Activated naive CD8-positive, alpha-beta T cell treated with anti-CD3 and anti-CD28 coated beads, Interleukin-2, amount 10 ng/mL, durations not matched to agents 7 days and 5 days (primary cell): ENCODE measurements around the gene PAK6. TPM values are rescaled to one million over a fixed set of nuclear protein-coding genes. Genes with fewer than 3 reads are reported as not detected.

Experiments used
- ATAC-seq: fragments of 150-1000 bp; cut with Tn5 transposase; one replicate; pipeline ENCODE4 v1.10.0; 2021; ENCODE audit warnings: low read depth, moderate library complexity
- POLR2A ChIA-PET: fragments of 350-600 bp; sonication (Branson Sonifier 250); formaldehyde crosslinking; loops from one replicate; lab custom pipeline; 2021; ENCODE audit warnings: antibody characterized with exemption; lab: Charles Lee
- DNase-seq: peaks from one replicate; pipeline ENCODE4 v3.0.0; 2021
- H3K27ac Mint-ChIP-seq: one replicate; pipeline ENCODE4 v1.8.0; 2022; ENCODE audit warnings: mild to moderate bottlenecking, mixed read lengths
- H3K27me3 Mint-ChIP-seq: one replicate; pipeline ENCODE4 v1.8.0; 2022; ENCODE audit warnings: mild to moderate bottlenecking, moderate library complexity, mixed read lengths
- H3K36me3 Mint-ChIP-seq: one replicate; pipeline ENCODE4 v1.8.0; 2021; ENCODE audit warnings: mild to moderate bottlenecking, mixed read lengths
- H3K4me1 Mint-ChIP-seq: one replicate; pipeline ENCODE4 v1.8.0; 2021; ENCODE audit warnings: mixed read lengths
- H3K4me3 Mint-ChIP-seq: one replicate; pipeline ENCODE4 v1.8.0; 2022; ENCODE audit warnings: mild to moderate bottlenecking, moderate library complexity, mixed read lengths
- H3K9me3 Mint-ChIP-seq: one replicate; pipeline ENCODE4 v1.8.0; 2021; ENCODE audit warnings: mixed read lengths
- total RNA-seq, 2 experiments: library from RNA; stranded (reverse); gene quantifications; one replicate each; pipeline ENCODE4 v1.2.3, GENCODE V29; 2021

The PAK6 gene
- total RNA-seq, 2 experiments from 2014 or later: 0.91 to 1.3 TPM

DNA sequence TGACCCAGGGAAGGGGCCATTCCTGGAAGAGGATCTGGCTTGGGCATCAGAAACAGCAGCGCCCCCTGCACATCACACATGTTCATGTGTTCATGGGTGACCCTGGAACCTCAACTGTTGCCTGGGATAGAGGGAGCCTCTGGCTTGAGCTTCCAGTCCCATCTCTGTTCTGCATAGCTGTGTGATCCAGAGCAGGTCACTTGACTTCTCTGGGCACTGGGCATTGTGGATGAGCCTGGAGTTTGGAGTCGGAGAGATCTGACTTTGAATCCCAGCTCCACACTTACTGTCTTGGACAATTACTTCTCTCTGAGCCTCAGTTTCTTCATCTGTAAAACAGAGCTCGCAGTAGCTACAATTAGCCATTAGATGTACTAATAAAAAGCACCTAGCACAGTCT is 15.6 kb downstream of the PAK6 start:
- Mint-ChIP-seq H3K36me3 (no peaks in the 10 kb centered on the region), H3K27me3 (peaks cover 43% of the 10 kb centered on the region), H3K9me3 (no peaks in the 10 kb centered on the region), H3K4me1 (peaks cover 9% of the 10 kb centered on the region), H3K27ac (no peak overlapping the region), H3K4me3 (no peak overlapping the region)
- ATAC-seq (no peak), DNase-seq (no peak)
- POLR2A ChIA-PET: no interaction called here

DNA sequence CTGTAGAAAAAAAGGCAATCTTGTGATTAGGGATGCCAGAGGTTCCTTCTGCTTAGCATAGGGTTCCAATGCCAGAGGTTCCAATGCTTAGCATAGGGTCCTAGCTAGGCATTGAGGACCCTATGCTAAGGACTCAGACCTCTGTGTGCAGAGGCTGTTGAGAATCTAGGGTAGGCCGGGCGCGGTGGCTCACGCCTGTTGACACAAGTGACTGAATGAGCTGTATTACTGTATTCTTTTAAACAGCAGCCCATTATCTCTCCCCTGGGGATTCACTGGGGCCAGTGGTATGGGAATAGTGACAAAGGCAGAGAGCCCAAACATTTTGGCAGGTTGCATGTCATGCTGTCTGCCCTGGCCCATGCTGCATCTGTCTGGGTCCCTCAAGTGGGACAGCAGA is 16.2 kb downstream of the PAK6 start:
- ATAC-seq (no peak), DNase-seq (no peak)
- Mint-ChIP-seq H3K36me3 (no peaks in the 10 kb centered on the region), H3K27me3 (peaks cover 40% of the 10 kb centered on the region), H3K4me1 (peaks cover 9% of the 10 kb centered on the region), H3K9me3 (no peaks in the 10 kb centered on the region), H3K4me3 (no peak overlapping the region), H3K27ac (no peak overlapping the region)
- POLR2A ChIA-PET: interaction anchor here (0.5 kb wide), 1 partner anchor 438 kb away, joined by 3 read pairs; no protein-coding TSS in a partner anchor

- ATAC-seq (peak; percentile 31), DNase-seq (no peak)
- POLR2A ChIA-PET: no interaction called here
- no peaks in the 10 kb centered on the region for H3K36me3 Mint-ChIP-seq
- H3K27ac Mint-ChIP-seq: no peak overlapping the region
- no peak overlapping the region for H3K4me3 Mint-ChIP-seq
- peaks cover 9% of the 10 kb centered on the region for H3K4me1 Mint-ChIP-seq
- peaks cover 30% of the 10 kb centered on the region for H3K27me3 Mint-ChIP-seq
- H3K9me3 Mint-ChIP-seq: no peaks in the 10 kb centered on the region
Measured at GRCh38 chr15:40256638-40257235, 17.9 kb downstream of the PAK6 start.

- no peaks in the 10 kb centered on the region for H3K36me3 Mint-ChIP-seq
- peaks cover 9% of the 10 kb centered on the region for H3K4me1 Mint-ChIP-seq
- no peak overlapping the region for H3K27ac Mint-ChIP-seq
- ATAC-seq (no peak), DNase-seq (no peak)
- no peaks in the 10 kb centered on the region for H3K9me3 Mint-ChIP-seq
- peaks cover 31% of the 10 kb centered on the region for H3K27me3 Mint-ChIP-seq
- no peak overlapping the region for H3K4me3 Mint-ChIP-seq
- POLR2A ChIA-PET: no interaction called here
Measured at GRCh38 chr15:40257656-40258450, 19.0 kb downstream of the PAK6 start.

DNA sequence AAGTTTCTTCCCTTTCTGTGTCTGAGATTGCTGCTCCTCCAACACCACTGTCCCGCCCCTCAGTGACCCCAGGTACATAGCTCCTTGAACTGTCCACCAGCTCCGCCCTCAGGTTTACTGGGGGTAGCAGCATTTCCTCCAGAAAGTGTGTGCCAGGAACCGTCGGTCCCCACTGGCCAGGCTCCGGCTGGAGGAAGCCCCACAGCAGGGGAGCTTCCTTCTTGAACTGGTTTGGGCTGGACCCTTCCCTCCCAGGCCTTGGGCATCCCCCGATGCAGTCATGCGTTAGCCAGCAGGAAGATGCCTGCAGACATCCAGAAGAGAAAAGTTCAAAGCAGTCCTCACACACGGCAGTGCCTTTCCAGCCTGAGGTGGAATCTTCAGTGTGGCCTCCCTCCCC is 19.7 kb downstream of the PAK6 start:
- POLR2A ChIA-PET: no interaction called here
- Mint-ChIP-seq H3K27ac (no peak overlapping the region), H3K36me3 (no peaks in the 10 kb centered on the region), H3K4me1 (peaks cover 5% of the 10 kb centered on the region), H3K27me3 (peaks cover 25% of the 10 kb centered on the region), H3K4me3 (no peak overlapping the region), H3K9me3 (no peaks in the 10 kb centered on the region)
- ATAC-seq (no peak), DNase-seq (no peak)

DNA sequence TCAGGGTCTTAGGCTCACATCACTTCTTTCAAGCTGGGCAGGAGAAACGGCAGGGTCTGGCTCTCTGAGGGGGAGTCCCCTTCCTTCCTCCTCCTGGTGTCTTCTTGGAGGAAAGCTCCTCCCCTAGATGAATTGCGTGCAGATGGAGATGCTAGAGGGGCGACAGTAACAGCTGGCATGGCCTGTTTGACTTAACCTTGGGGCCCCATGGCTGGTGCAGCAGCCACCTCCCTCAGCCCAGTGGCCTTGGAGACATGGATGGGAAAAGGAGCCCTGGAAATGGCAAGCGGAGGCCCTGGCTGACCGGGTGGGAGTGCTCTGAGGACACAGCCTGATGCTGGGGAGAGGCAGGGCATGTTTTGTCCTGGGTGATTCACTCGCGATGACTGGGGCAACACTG is 20.2 kb downstream of the PAK6 start:
- DNase-seq (no peak), ATAC-seq (no peak)
- H3K36me3 Mint-ChIP-seq: no peaks in the 10 kb centered on the region
- H3K9me3 Mint-ChIP-seq: no peaks in the 10 kb centered on the region
- no peak overlapping the region for H3K27ac Mint-ChIP-seq
- POLR2A ChIA-PET: no interaction called here
- H3K27me3 Mint-ChIP-seq: peaks cover 21% of the 10 kb centered on the region
- H3K4me3 Mint-ChIP-seq: no peak overlapping the region
- H3K4me1 Mint-ChIP-seq: peaks cover 1% of the 10 kb centered on the region

GRCh38 chr15:40263024-40263754 is 24.3 kb downstream of the PAK6 start:
- H3K27me3 Mint-ChIP-seq: peaks cover 13% of the 10 kb centered on the region
- H3K36me3 Mint-ChIP-seq: no peaks in the 10 kb centered on the region
- H3K4me3 Mint-ChIP-seq: no peak overlapping the region
- H3K27ac Mint-ChIP-seq: no peak overlapping the region
- DNase-seq (no peak), ATAC-seq (no peak)
- H3K4me1 Mint-ChIP-seq: no peaks in the 10 kb centered on the region
- no peaks in the 10 kb centered on the region for H3K9me3 Mint-ChIP-seq
- POLR2A ChIA-PET: no interaction called here

GRCh38 chr15:40264321-40265153 is 25.7 kb downstream of the PAK6 start:
- Mint-ChIP-seq H3K27ac (no peak overlapping the region), H3K27me3 (peaks cover 9% of the 10 kb centered on the region), H3K9me3 (no peaks in the 10 kb centered on the region), H3K4me3 (no peak overlapping the region), H3K4me1 (no peaks in the 10 kb centered on the region), H3K36me3 (no peaks in the 10 kb centered on the region)
- POLR2A ChIA-PET: interaction anchor here (0.5 kb wide), 1 partner anchor 369 kb away, joined by 4 read pairs; no protein-coding TSS in a partner anchor
- no peak for ATAC-seq
- DNase-seq: no peak

DNA sequence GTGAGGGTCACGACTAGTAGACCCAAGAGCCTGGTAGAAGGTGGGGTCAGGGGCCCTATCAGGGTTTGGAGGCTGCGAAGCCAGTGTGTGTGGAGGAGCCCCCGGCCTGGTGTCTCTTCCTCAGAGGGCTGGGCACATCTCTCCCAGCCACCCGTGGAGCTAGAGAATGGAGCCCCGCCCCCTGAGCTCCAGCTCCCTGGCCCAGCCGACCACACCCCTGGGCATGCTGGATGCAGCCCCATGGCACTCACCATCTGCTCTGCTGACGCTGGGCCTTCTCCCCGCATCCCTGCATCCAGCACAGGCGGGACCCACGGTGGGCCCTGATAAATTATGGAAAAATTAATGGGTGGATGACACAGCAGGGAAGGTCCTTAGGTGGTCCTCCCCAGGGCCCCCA is 26.5 kb downstream of the PAK6 start:
- POLR2A ChIA-PET: no interaction called here
- H3K27ac Mint-ChIP-seq: no peak overlapping the region
- H3K36me3 Mint-ChIP-seq: no peaks in the 10 kb centered on the region
- ATAC-seq (no peak), DNase-seq (no peak)
- H3K4me1 Mint-ChIP-seq: no peaks in the 10 kb centered on the region
- H3K27me3 Mint-ChIP-seq: peaks cover 9% of the 10 kb centered on the region
- no peaks in the 10 kb centered on the region for H3K9me3 Mint-ChIP-seq
- no peak overlapping the region for H3K4me3 Mint-ChIP-seq

GRCh38 chr15:40265875-40266274 is 27.0 kb downstream of the PAK6 start:
- no peaks in the 10 kb centered on the region for H3K36me3 Mint-ChIP-seq
- POLR2A ChIA-PET: no interaction called here
- H3K27me3 Mint-ChIP-seq: peaks cover 9% of the 10 kb centered on the region

DNA sequence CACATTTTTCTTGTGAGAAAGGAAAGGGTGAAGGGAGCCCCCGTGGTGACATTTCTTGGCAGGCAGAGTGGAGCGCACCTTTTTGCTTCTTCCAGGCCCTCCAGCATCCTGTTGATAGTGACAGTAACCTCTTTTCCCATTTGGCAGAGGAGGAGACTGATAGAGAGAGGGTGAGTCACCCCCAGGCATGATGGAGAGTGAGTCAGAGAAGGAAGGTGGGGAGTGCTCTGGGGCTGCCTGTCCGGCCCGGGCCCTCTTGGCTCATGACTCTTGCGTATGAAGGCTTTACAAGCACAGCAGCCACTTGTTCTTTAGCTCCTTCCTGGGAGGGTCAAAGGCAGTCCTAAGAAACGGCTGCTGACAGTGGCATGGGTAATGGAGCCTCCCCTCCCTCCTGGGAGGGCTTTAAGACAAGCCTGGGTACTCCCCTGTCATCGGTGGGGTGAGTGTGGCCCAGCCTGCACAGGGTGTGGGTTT is 28.0 kb downstream of the PAK6 start:
- H3K27ac Mint-ChIP-seq: no peak overlapping the region
- H3K9me3 Mint-ChIP-seq: no peaks in the 10 kb centered on the region
- H3K27me3 Mint-ChIP-seq: peaks cover 5% of the 10 kb centered on the region
- no peaks in the 10 kb centered on the region for H3K36me3 Mint-ChIP-seq
- DNase-seq (no peak), ATAC-seq (no peak)
- H3K4me1 Mint-ChIP-seq: no peaks in the 10 kb centered on the region
- no peak overlapping the region for H3K4me3 Mint-ChIP-seq
- POLR2A ChIA-PET: interaction anchor here (0.6 kb wide), 1 partner anchor 28 kb away, joined by 4 read pairs; no protein-coding TSS in a partner anchor

More at GRCh38 chr15:40265875-40266274, 27.0 kb downstream of the PAK6 start:
- Mint-ChIP-seq H3K9me3 (no peaks in the 10 kb centered on the region), H3K27ac (no peak overlapping the region), H3K4me1 (no peaks in the 10 kb centered on the region), H3K4me3 (no peak overlapping the region)
- DNase-seq (no peak), ATAC-seq (no peak)

DNA sequence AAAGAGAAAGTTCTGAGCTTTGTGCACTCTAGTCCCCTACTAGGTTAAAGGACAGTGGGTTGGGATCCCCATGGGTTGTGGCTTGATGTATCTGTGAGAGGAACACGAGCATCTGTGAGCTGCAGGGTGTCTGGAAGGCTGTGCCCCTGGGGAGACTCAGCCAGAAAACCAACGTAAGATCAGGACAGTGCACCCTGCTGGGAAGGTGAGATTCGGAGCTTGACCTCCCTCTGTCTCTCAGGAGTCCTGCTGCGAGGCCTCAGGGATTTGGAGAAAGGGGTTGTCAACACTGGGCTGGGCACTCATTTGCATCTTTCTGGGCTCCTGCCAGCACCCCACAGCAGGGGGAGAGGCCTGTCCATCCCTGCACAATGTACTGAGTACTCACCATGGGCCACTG is 28.8 kb downstream of the PAK6 start:
- no peaks in the 10 kb centered on the region for H3K36me3 Mint-ChIP-seq
- H3K27ac Mint-ChIP-seq: no peak overlapping the region
- DNase-seq: no peak
- H3K9me3 Mint-ChIP-seq: no peaks in the 10 kb centered on the region
- no peak overlapping the region for H3K4me3 Mint-ChIP-seq
- POLR2A ChIA-PET: no interaction called here
- ATAC-seq: no peak
- no peaks in the 10 kb centered on the region for H3K4me1 Mint-ChIP-seq
- peaks cover 1% of the 10 kb centered on the region for H3K27me3 Mint-ChIP-seq

DNA sequence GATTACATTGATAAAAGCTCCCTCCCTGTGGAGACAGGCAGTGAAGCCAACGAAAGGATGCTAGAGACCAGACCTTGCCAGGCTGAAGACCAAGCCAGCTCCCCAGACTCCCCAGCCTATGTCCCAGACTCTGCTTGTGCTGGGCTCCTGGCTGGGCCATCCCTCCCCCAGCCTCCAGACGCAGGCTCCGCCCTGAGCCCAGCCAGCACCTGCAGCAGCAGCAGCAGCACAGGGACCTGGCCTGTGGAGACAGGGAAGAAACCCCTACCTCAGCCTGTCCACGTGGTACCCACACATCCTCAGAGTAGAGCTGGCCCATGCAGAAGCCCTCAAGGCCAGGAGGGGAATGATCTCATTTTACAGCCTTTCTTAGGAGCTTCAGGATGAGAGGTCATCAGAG is 30.7 kb downstream of the PAK6 start:
- Mint-ChIP-seq H3K4me1 (no peaks in the 10 kb centered on the region), H3K36me3 (no peaks in the 10 kb centered on the region), H3K27ac (no peak overlapping the region), H3K9me3 (no peaks in the 10 kb centered on the region), H3K27me3 (no peaks in the 10 kb centered on the region), H3K4me3 (no peak overlapping the region)
- ATAC-seq (no peak), DNase-seq (no peak)
- POLR2A ChIA-PET: interaction anchor here (0.6 kb wide), 1 partner anchor 1517 kb away, joined by 4 read pairs; no protein-coding TSS in a partner anchor
